Large intestine (tissue), 3 donors: ENCODE data around the gene CCNB3. TPM values are rescaled to one million over a fixed set of nuclear protein-coding genes. Genes with fewer than 3 reads are reported as not detected.
"Not testable (repeated sequence)": the region's sequence is repeated elsewhere in the genome, so short reads cannot be mapped to it uniquely, and the experiment has no call there.

Experiments used
- DNase-seq, 2 donors: peaks; one replicate each; pipeline versions ENCODE4 v3.0.0 to v3.0.0-alpha.2; 2013
- H3K27ac ChIP-seq: one replicate; pipeline ENCODE4 v1.5.1; 2013; ENCODE audit warnings: low read length
- H3K27me3 ChIP-seq: 2 replicates; pipeline ENCODE4 v1.6.1; 2013; ENCODE audit warnings: low read length; ENCODE audit not compliant: control insufficient read depth, insufficient read depth
- H3K36me3 ChIP-seq: 2 replicates; pipeline ENCODE4 v1.6.1; 2013; ENCODE audit warnings: low read length; ENCODE audit not compliant: control insufficient read depth, insufficient read depth
- H3K4me1 ChIP-seq: one replicate; pipeline ENCODE4 v1.6.1; 2013; ENCODE audit warnings: low read length; ENCODE audit not compliant: control insufficient read depth, insufficient read depth
- H3K4me3 ChIP-seq: one replicate; pipeline ENCODE4 v1.5.1; 2013; ENCODE audit warnings: low read length
- H3K9me3 ChIP-seq: one replicate; pipeline ENCODE4 v1.6.1; 2013; ENCODE audit warnings: mild to moderate bottlenecking, low read depth, low read length, moderate library complexity; ENCODE audit not compliant: control insufficient read depth
- WGBS: methylation state at CpG from one replicate; pipeline ENCODE4 v1.1.5; 2013; ENCODE audit warnings: low lambda C conversion rate; ENCODE audit not compliant: insufficient coverage; 5-methylcytosine and 5-hydroxymethylcytosine counted together
- polyA plus RNA-seq: library from polyadenylated mRNA; unstranded; fragments of 120-200 nt; gene quantifications from one replicate; pipeline ENCODE4 v1.2.1, GENCODE V29; 2013

Gene CCNB3
- polyA plus RNA-seq, 1 donor = 0.40 TPM

GRCh38 chrX:50183891-50184290, 20.7 kb upstream of the CCNB3 start:
- Histone ChIP-seq H3K36me3 (no peaks in the 10 kb centered on the region), H3K4me1 (peaks cover 10% of the 10 kb centered on the region), H3K27me3 (no peaks in the 10 kb centered on the region), H3K27ac (no peak overlapping the region), H3K9me3 (no peaks in the 10 kb centered on the region), H3K4me3 (no peak overlapping the region)
- WGBS = no CpG with 5 or more reads among the region's 3 CpGs
- DNase-seq = peak in 1 of 2 donors; percentile 18

- no CpG with 5 or more reads among the region's 9 CpGs for WGBS
- Histone ChIP-seq H3K27ac (peak overlapping the region; percentile 49), H3K4me3 (no peak overlapping the region), H3K9me3 (no peaks in the 10 kb centered on the region), H3K36me3 (no peaks in the 10 kb centered on the region), H3K4me1 (peaks cover 22% of the 10 kb centered on the region), H3K27me3 (no peaks in the 10 kb centered on the region)
- peak in 1 of 2 donors; percentile 3 for DNase-seq
These were observed 15.5 kb upstream of the CCNB3 start for GRCh38 chrX:50188859-50189600.

- no peaks in the 10 kb centered on the region for H3K27me3 ChIP-seq
- WGBS = no CpG with 5 or more reads among the region's 4 CpGs
- DNase-seq = peak; percentile 71 to 82
- H3K4me3 ChIP-seq = no peak overlapping the region
- peak overlapping the region; percentile 12 for H3K27ac ChIP-seq
- H3K4me1 ChIP-seq = peaks cover 3% of the 10 kb centered on the region
- no peaks in the 10 kb centered on the region for H3K9me3 ChIP-seq
- no peaks in the 10 kb centered on the region for H3K36me3 ChIP-seq
These were observed 6.2 kb upstream of the CCNB3 start for GRCh38 chrX:50198348-50198747.

GRCh38 chrX:50200907-50201306, 3.7 kb upstream of the CCNB3 start, which contains the start of gene AKAP4:
Gene AKAP4, minus strand, starts transcription at chrX:50201007. Its CDS starts 118 bp downstream, at chrX:50200889.
- Histone ChIP-seq H3K9me3 (no peaks in the 10 kb centered on the region), H3K27ac (no peak within 1 kb of the TSS), H3K27me3 (no peaks in the 10 kb centered on the region), H3K36me3 (no peaks in the 10 kb centered on the region), H3K4me1 (peaks cover 7% of the 10 kb centered on the region), H3K4me3 (no peak within 1 kb of the TSS)
- WGBS = no CpG with 5 or more reads among the region's 1 CpG
- no peak for DNase-seq

GRCh38 chrX:50202539-50202938, 2.0 kb upstream of the CCNB3 start:
- 100% methylated on average over 1 of the region's 3 CpGs for WGBS
- H3K9me3 ChIP-seq = no peaks in the 10 kb centered on the region
- no peak for DNase-seq
- no peak overlapping the region for H3K4me3 ChIP-seq
- H3K4me1 ChIP-seq = peaks cover 7% of the 10 kb centered on the region
- no peaks in the 10 kb centered on the region for H3K36me3 ChIP-seq
- no peak overlapping the region for H3K27ac ChIP-seq
- no peaks in the 10 kb centered on the region for H3K27me3 ChIP-seq

- 100% methylated on average over 1 of the region's 11 CpGs for WGBS
- Histone ChIP-seq H3K27ac (no peak overlapping the region), H3K36me3 (no peaks in the 10 kb centered on the region), H3K27me3 (no peaks in the 10 kb centered on the region), H3K4me3 (no peak overlapping the region), H3K9me3 (no peaks in the 10 kb centered on the region), H3K4me1 (peaks cover 4% of the 10 kb centered on the region)
- no peak for DNase-seq
These were observed 2.2 kb downstream of the CCNB3 start for GRCh38 chrX:50206753-50207152.

GRCh38 chrX:50211510-50211909, 6.9 kb downstream of the CCNB3 start:
- no peak for DNase-seq
- Histone ChIP-seq H3K4me3 (no peak overlapping the region), H3K4me1 (no peaks in the 10 kb centered on the region), H3K27me3 (no peaks in the 10 kb centered on the region), H3K36me3 (no peaks in the 10 kb centered on the region), H3K9me3 (no peaks in the 10 kb centered on the region), H3K27ac (no peak overlapping the region)
- 40% methylated on average over 1 of the region's 8 CpGs for WGBS

- no peaks in the 10 kb centered on the region for H3K27me3 ChIP-seq
- H3K9me3 ChIP-seq = no peaks in the 10 kb centered on the region
- no peak overlapping the region for H3K4me3 ChIP-seq
- no peak for DNase-seq
- no peak overlapping the region for H3K27ac ChIP-seq
- no CpG with 5 or more reads among the region's 19 CpGs for WGBS
- H3K36me3 ChIP-seq = no peaks in the 10 kb centered on the region
- H3K4me1 ChIP-seq = no peaks in the 10 kb centered on the region
These were observed 76.7 kb downstream of the CCNB3 start for GRCh38 chrX:50281253-50281652.

GRCh38 chrX:50327235-50327634, 122.7 kb downstream of the CCNB3 start:
- Histone ChIP-seq H3K9me3 (no peaks in the 10 kb centered on the region), H3K4me3 (no peak overlapping the region), H3K27ac (no peak overlapping the region), H3K4me1 (no peaks in the 10 kb centered on the region), H3K36me3 (no peaks in the 10 kb centered on the region), H3K27me3 (no peaks in the 10 kb centered on the region)
- WGBS = no CpG with 5 or more reads among the region's 2 CpGs
- DNase-seq = no peak

GRCh38 chrX:50332668-50333067, 128.1 kb downstream of the CCNB3 start:
- DNase-seq, H3K27ac ChIP-seq, H3K4me3 ChIP-seq, H3K4me1 ChIP-seq, H3K36me3 ChIP-seq, H3K27me3 ChIP-seq, H3K9me3 ChIP-seq: not testable (repeated sequence)
- no CpG with 5 or more reads among the region's 5 CpGs for WGBS

GRCh38 chrX:50333308-50333707, 128.7 kb downstream of the CCNB3 start:
- no peaks in the 10 kb centered on the region for H3K9me3 ChIP-seq
- WGBS = no CpG with 5 or more reads among the region's 6 CpGs
- no peaks in the 10 kb centered on the region for H3K27me3 ChIP-seq
- DNase-seq = no peak
- no peak overlapping the region for H3K4me3 ChIP-seq
- H3K27ac ChIP-seq = no peak overlapping the region
- no peaks in the 10 kb centered on the region for H3K36me3 ChIP-seq
- H3K4me1 ChIP-seq = no peaks in the 10 kb centered on the region
